ENCODE measurements around the gene A3GALT2.
A peak's percentile ranks its signal among the peaks of the same experiment; 100 is the strongest.

Gene A3GALT2

GRCh38 chr1:33299461-33300155 is 21.3 kb downstream of the A3GALT2 start:
- POLR2A ChIA-PET (ENCODE audit: low non-redundant PET): no interaction called here
- no peak for TF ChIP-seq CTCF (conservative IDR thresholded peaks at IDR 0.05; ENCODE audit: low read depth)
- H3K27ac ChIP-seq: peak overlapping the region; percentile 4; the same call in 1 of the 2 replicates
- CTCF ChIA-PET: interaction anchor here (0.8 kb wide), 1 partner anchor 544 kb away, joined by 4 read pairs; no protein-coding TSS in a partner anchor
- no peak for DNase-seq (ENCODE audit: low spot score)

- DNase-seq (ENCODE audit: low spot score): peak; percentile 57
- H3K27ac ChIP-seq: peak overlapping the region; percentile 12; the same call in 1 of the 2 replicates
- peak; percentile 88 for TF ChIP-seq CTCF (conservative IDR thresholded peaks at IDR 0.05; ENCODE audit: low read depth)
- POLR2A ChIA-PET (ENCODE audit: low non-redundant PET): no interaction called here
- CTCF ChIA-PET: interaction anchor here (0.5 to 0.8 kb wide), 7 partner anchors 44 to 543 kb away, joined by 3 to 4 read pairs (median 3); no protein-coding TSS in a partner anchor
Observed at GRCh38 chr1:33298623-33299277, 22.1 kb downstream of the A3GALT2 start.

- ChIA-PET CTCF (interaction anchor here (0.5 to 0.8 kb wide), 7 partner anchors 43 to 442 kb away, joined by 3 read pairs; no protein-coding TSS in a partner anchor), POLR2A (ENCODE audit: low non-redundant PET) (no interaction called here)
- no peak for DNase-seq (ENCODE audit: low spot score)
- H3K27ac ChIP-seq: peak overlapping the region; percentile 12; the same call in 1 of the 2 replicates
- no peak for TF ChIP-seq CTCF (conservative IDR thresholded peaks at IDR 0.05; ENCODE audit: low read depth)
Observed at GRCh38 chr1:33297911-33298622, 22.8 kb downstream of the A3GALT2 start.

GRCh38 chr1:33296824-33297223 is 24.1 kb downstream of the A3GALT2 start:
- CTCF ChIA-PET: interaction anchor here (0.5 to 2.0 kb wide), 6 partner anchors 9 to 426 kb away, joined by 3 to 9 read pairs (median 4); no protein-coding TSS in a partner anchor
- POLR2A ChIA-PET (ENCODE audit: low non-redundant PET): no interaction called here
- H3K27ac ChIP-seq: no peak overlapping the region
- no peak for DNase-seq (ENCODE audit: low spot score)
- TF ChIP-seq CTCF (conservative IDR thresholded peaks at IDR 0.05; ENCODE audit: low read depth): no peak

GRCh38 chr1:33296082-33296458 is 24.8 kb downstream of the A3GALT2 start:
- H3K27ac ChIP-seq: no peak overlapping the region; the same call in 1 of the 2 replicates
- ChIA-PET CTCF (interaction anchor here (0.6 to 2.0 kb wide), 22 partner anchors 10 to 425 kb away, joined by 3 to 15 read pairs (median 4); partner anchors contain the start of gene ZSCAN20), POLR2A (ENCODE audit: low non-redundant PET) (no interaction called here)
- DNase-seq (ENCODE audit: low spot score): no peak
- no peak for TF ChIP-seq CTCF (conservative IDR thresholded peaks at IDR 0.05; ENCODE audit: low read depth)

Data from RWPE1 (cell line).